ENCODE data around the gene WIF1. TPM values are rescaled to one million over a fixed set of nuclear protein-coding genes. Genes with fewer than 3 reads are reported as not detected.
A peak's percentile ranks its signal among the peaks of the same experiment; 100 is the strongest.

The WIF1 gene
- total RNA-seq, 2 experiments from 2014 or later = not detected

- CTCF ChIA-PET (ENCODE audit: unreplicated experiment) = no interaction called here
- Histone ChIP-seq H3K4me3 (ENCODE audit: low read depth, low read length, poor library complexity, severe bottlenecking) (no peak overlapping the region), H2AFZ (ENCODE audit: low read length) (no peak overlapping the region), H3K9me3 (ENCODE audit: low read length) (no peaks in the 10 kb centered on the region), H4K20me1 (ENCODE audit: insufficient read depth, low read length) (no peaks in the 10 kb centered on the region), H3K79me2 (ENCODE audit: insufficient read depth, low read depth, low read length) (no peaks in the 10 kb centered on the region), H3K4me1 (ENCODE audit: insufficient read depth, low read length, poor library complexity, severe bottlenecking) (no peaks in the 10 kb centered on the region), H3K36me3 (ENCODE audit: insufficient read depth, low read length) (no peaks in the 10 kb centered on the region), H3K4me2 (ENCODE audit: low read length) (no peak overlapping the region), H3K27ac (ENCODE audit: low read depth, low read length, poor library complexity, severe bottlenecking) (no peak overlapping the region), H3K9me2 (ENCODE audit: insufficient read depth, low read length) (no peaks in the 10 kb centered on the region)
- peak; percentile 48 for DNase-seq (ENCODE audit: low spot score)
- POLR2A ChIA-PET = interaction anchor here (0.5 to 0.8 kb wide), 3 partner anchors 90 to 895 kb away, joined by 3 to 4 read pairs (median 3); no protein-coding TSS in a partner anchor
- no peak for TF ChIP-seq EZH2phosphoT487 (IDR thresholded peaks at IDR 0.05; ENCODE audit: borderline replicate concordance, low read depth, low read length)
- TF ChIP-seq CTCF (conservative IDR thresholded peaks at IDR 0.05; ENCODE audit: low read length) = peak; percentile 82
- no TSS peak for BruUV-seq (replicated peaks)
- intact Hi-C loops (cut with micrococcal nuclease; ENCODE audit: unreplicated experiment) = loop anchor here (2.0 to 5.0 kb wide), 2 partner anchors 109 to 233 kb away; no protein-coding TSS in a partner anchor
Observed at GRCh38 chr12:65123435-65124063, 2.4 kb upstream of the WIF1 start.

- H3K27ac ChIP-seq (ENCODE audit: low read depth, low read length, poor library complexity, severe bottlenecking) = no peak overlapping the region
- no peaks in the 10 kb centered on the region for H3K9me3 ChIP-seq (ENCODE audit: low read length)
- H3K4me2 ChIP-seq (ENCODE audit: low read length) = no peak overlapping the region
- no peaks in the 10 kb centered on the region for H3K4me1 ChIP-seq (ENCODE audit: insufficient read depth, low read length, poor library complexity, severe bottlenecking)
- BruUV-seq (replicated peaks) = no TSS peak
- H3K79me2 ChIP-seq (ENCODE audit: insufficient read depth, low read depth, low read length) = no peaks in the 10 kb centered on the region
- DNase-seq (ENCODE audit: low spot score) = no peak
- H3K9me2 ChIP-seq (ENCODE audit: insufficient read depth, low read length) = no peaks in the 10 kb centered on the region
- no peaks in the 10 kb centered on the region for H4K20me1 ChIP-seq (ENCODE audit: insufficient read depth, low read length)
- ChIA-PET CTCF (ENCODE audit: unreplicated experiment) (no interaction called here), POLR2A (no interaction called here)
- no peak overlapping the region for H3K4me3 ChIP-seq (ENCODE audit: low read depth, low read length, poor library complexity, severe bottlenecking)
- no peak overlapping the region for H2AFZ ChIP-seq (ENCODE audit: low read length)
- TF ChIP-seq CTCF (conservative IDR thresholded peaks at IDR 0.05; ENCODE audit: low read length) (no peak), EZH2phosphoT487 (IDR thresholded peaks at IDR 0.05; ENCODE audit: borderline replicate concordance, low read depth, low read length) (no peak)
- no peaks in the 10 kb centered on the region for H3K36me3 ChIP-seq (ENCODE audit: insufficient read depth, low read length)
- intact Hi-C loops (cut with micrococcal nuclease; ENCODE audit: unreplicated experiment) = loop anchor here (2.0 to 5.0 kb wide), 2 partner anchors 110 to 232 kb away; no protein-coding TSS in a partner anchor
Observed at GRCh38 chr12:65122703-65123102, 1.6 kb upstream of the WIF1 start.

GRCh38 chr12:65121956-65122469 lies 908 bp upstream of the WIF1 start:
- no peaks in the 10 kb centered on the region for H4K20me1 ChIP-seq (ENCODE audit: insufficient read depth, low read length)
- intact Hi-C loops (cut with micrococcal nuclease; ENCODE audit: unreplicated experiment) = loop anchor here (2.0 to 5.0 kb wide), 2 partner anchors 110 to 231 kb away; no protein-coding TSS in a partner anchor
- H3K4me3 ChIP-seq (ENCODE audit: low read depth, low read length, poor library complexity, severe bottlenecking) = no peak overlapping the region
- no peak overlapping the region for H3K27ac ChIP-seq (ENCODE audit: low read depth, low read length, poor library complexity, severe bottlenecking)
- no peak overlapping the region for H2AFZ ChIP-seq (ENCODE audit: low read length)
- H3K9me2 ChIP-seq (ENCODE audit: insufficient read depth, low read length) = no peaks in the 10 kb centered on the region
- no peaks in the 10 kb centered on the region for H3K36me3 ChIP-seq (ENCODE audit: insufficient read depth, low read length)
- no peaks in the 10 kb centered on the region for H3K79me2 ChIP-seq (ENCODE audit: insufficient read depth, low read depth, low read length)
- TF ChIP-seq EZH2phosphoT487 (IDR thresholded peaks at IDR 0.05; ENCODE audit: borderline replicate concordance, low read depth, low read length) (no peak), CTCF (conservative IDR thresholded peaks at IDR 0.05; ENCODE audit: low read length) (no peak)
- H3K4me2 ChIP-seq (ENCODE audit: low read length) = no peak overlapping the region
- ChIA-PET CTCF (ENCODE audit: unreplicated experiment) (no interaction called here), POLR2A (no interaction called here)
- no TSS peak for BruUV-seq (replicated peaks)
- no peaks in the 10 kb centered on the region for H3K9me3 ChIP-seq (ENCODE audit: low read length)
- no peaks in the 10 kb centered on the region for H3K4me1 ChIP-seq (ENCODE audit: insufficient read depth, low read length, poor library complexity, severe bottlenecking)
- DNase-seq (ENCODE audit: low spot score) = no peak
